ENCODE data around the gene PTCSC3. TPM values are rescaled to one million over a fixed set of nuclear protein-coding genes. Genes with fewer than 3 reads are reported as not detected.

The PTCSC3 gene
- total RNA-seq = not detected in 2 replicates
- not detected in 2 replicates for polyA plus RNA-seq

GRCh38 chr14:36176524-36176923 lies at the start of gene PTCSC3:
Gene PTCSC3 (minus strand): TSS chr14:36176722.
- H3K4me1 ChIP-seq (ENCODE audit: insufficient read depth) = no peaks in the 10 kb centered on the region
- H4K20me1 ChIP-seq (ENCODE audit: insufficient read depth, poor library complexity, severe bottlenecking) = no peaks in the 10 kb centered on the region
- H2AFZ ChIP-seq = no peak within 1 kb of the TSS
- peaks cover 4% of the 10 kb centered on the region for H3K27me3 ChIP-seq
- TF ChIP-seq EZH2phosphoT487 (IDR thresholded peaks at IDR 0.05; ENCODE audit: low read depth, severe bottlenecking, unreplicated experiment) = no peak
- no peak for TF ChIP-seq EZH2 (IDR thresholded peaks at IDR 0.05; ENCODE audit: borderline replicate concordance)
- TF ChIP-seq CTCF (IDR thresholded peaks at IDR 0.05; ENCODE audit: poor library complexity) = no peak
- 73% methylated on average over 4 of the region's 4 CpGs for WGBS (ENCODE audit: low lambda C conversion rate, missing lambda C conversion rate)
- no peaks in the 10 kb centered on the region for H3K79me2 ChIP-seq
- H3K27ac ChIP-seq = no peak within 1 kb of the TSS
- H3K4me3 ChIP-seq = no peak within 1 kb of the TSS
- no peak for DNase-seq (ENCODE audit: low spot score)
- H3K4me2 ChIP-seq = no peak within 1 kb of the TSS
- H3K9me2 ChIP-seq (replicated peaks; ENCODE audit: insufficient read depth) = no peaks in the 10 kb centered on the region
- H3K36me3 ChIP-seq (replicated peaks; ENCODE audit: insufficient read depth, low read depth) = no peaks in the 10 kb centered on the region
- H3K9me3 ChIP-seq (ENCODE audit: low read depth) = no peaks in the 10 kb centered on the region

GRCh38 chr14:36226164-36226563 lies 49.6 kb upstream of the PTCSC3 start:
- Histone ChIP-seq H3K4me3 (no peak overlapping the region), H3K9me2 (replicated peaks; ENCODE audit: insufficient read depth) (no peaks in the 10 kb centered on the region), H3K9me3 (ENCODE audit: low read depth) (no peaks in the 10 kb centered on the region), H3K36me3 (replicated peaks; ENCODE audit: insufficient read depth, low read depth) (no peaks in the 10 kb centered on the region), H3K27ac (peak overlapping the region; percentile 78), H3K4me2 (no peak overlapping the region), H3K79me2 (no peaks in the 10 kb centered on the region), H3K4me1 (ENCODE audit: insufficient read depth) (peaks cover 14% of the 10 kb centered on the region), H2AFZ (no peak overlapping the region), H3K27me3 (no peaks in the 10 kb centered on the region), H4K20me1 (ENCODE audit: insufficient read depth, poor library complexity, severe bottlenecking) (no peaks in the 10 kb centered on the region)
- 63% methylated on average over 1 of the region's 1 CpG for WGBS (ENCODE audit: low lambda C conversion rate, missing lambda C conversion rate)
- TF ChIP-seq EZH2phosphoT487 (IDR thresholded peaks at IDR 0.05; ENCODE audit: low read depth, severe bottlenecking, unreplicated experiment) = no peak
- no peak for TF ChIP-seq EZH2 (IDR thresholded peaks at IDR 0.05; ENCODE audit: borderline replicate concordance)
- TF ChIP-seq CTCF (IDR thresholded peaks at IDR 0.05; ENCODE audit: poor library complexity) = no peak
- DNase-seq (ENCODE audit: low spot score) = no peak

GRCh38 chr14:36224176-36224575 lies 47.7 kb upstream of the PTCSC3 start:
- no peak overlapping the region for H3K4me3 ChIP-seq
- no peak overlapping the region for H3K27ac ChIP-seq
- H3K4me1 ChIP-seq (ENCODE audit: insufficient read depth) = peaks cover 14% of the 10 kb centered on the region
- no peak for DNase-seq (ENCODE audit: low spot score)
- H3K36me3 ChIP-seq (replicated peaks; ENCODE audit: insufficient read depth, low read depth) = no peaks in the 10 kb centered on the region
- 92% methylated on average over 9 of the region's 9 CpGs for WGBS (ENCODE audit: low lambda C conversion rate, missing lambda C conversion rate)
- no peaks in the 10 kb centered on the region for H3K79me2 ChIP-seq
- no peak overlapping the region for H3K4me2 ChIP-seq
- no peak overlapping the region for H2AFZ ChIP-seq
- H3K9me2 ChIP-seq (replicated peaks; ENCODE audit: insufficient read depth) = no peaks in the 10 kb centered on the region
- no peaks in the 10 kb centered on the region for H3K27me3 ChIP-seq
- TF ChIP-seq EZH2 (IDR thresholded peaks at IDR 0.05; ENCODE audit: borderline replicate concordance) (no peak), EZH2phosphoT487 (IDR thresholded peaks at IDR 0.05; ENCODE audit: low read depth, severe bottlenecking, unreplicated experiment) (no peak), CTCF (IDR thresholded peaks at IDR 0.05; ENCODE audit: poor library complexity) (no peak)
- H4K20me1 ChIP-seq (ENCODE audit: insufficient read depth, poor library complexity, severe bottlenecking) = no peaks in the 10 kb centered on the region
- H3K9me3 ChIP-seq (ENCODE audit: low read depth) = no peaks in the 10 kb centered on the region

- H3K9me3 ChIP-seq (ENCODE audit: low read depth) = no peaks in the 10 kb centered on the region
- no peak overlapping the region for H3K4me3 ChIP-seq
- no peak overlapping the region for H3K27ac ChIP-seq
- no peak for DNase-seq (ENCODE audit: low spot score)
- 83% methylated on average over 3 of the region's 3 CpGs for WGBS (ENCODE audit: low lambda C conversion rate, missing lambda C conversion rate)
- TF ChIP-seq EZH2phosphoT487 (IDR thresholded peaks at IDR 0.05; ENCODE audit: low read depth, severe bottlenecking, unreplicated experiment) = no peak
- TF ChIP-seq CTCF (IDR thresholded peaks at IDR 0.05; ENCODE audit: poor library complexity) = no peak
- no peak for TF ChIP-seq EZH2 (IDR thresholded peaks at IDR 0.05; ENCODE audit: borderline replicate concordance)
- no peaks in the 10 kb centered on the region for H4K20me1 ChIP-seq (ENCODE audit: insufficient read depth, poor library complexity, severe bottlenecking)
- no peak overlapping the region for H2AFZ ChIP-seq
- no peaks in the 10 kb centered on the region for H3K79me2 ChIP-seq
- H3K9me2 ChIP-seq (replicated peaks; ENCODE audit: insufficient read depth) = no peaks in the 10 kb centered on the region
- no peak overlapping the region for H3K4me2 ChIP-seq
- peaks cover 10% of the 10 kb centered on the region for H3K4me1 ChIP-seq (ENCODE audit: insufficient read depth)
- H3K36me3 ChIP-seq (replicated peaks; ENCODE audit: insufficient read depth, low read depth) = no peaks in the 10 kb centered on the region
- H3K27me3 ChIP-seq = no peaks in the 10 kb centered on the region
These were observed 47.0 kb upstream of the PTCSC3 start for GRCh38 chr14:36223558-36223957.

Measured in hepatocyte (in vitro differentiated cells).